Measurements from ENCODE around the gene NKIRAS1. TPM values are rescaled to one million over a fixed set of nuclear protein-coding genes. Genes with fewer than 3 reads are reported as not detected.
A peak's percentile ranks its signal among the peaks of the same experiment; 100 is the strongest.

Gene NKIRAS1
- total RNA-seq, 4 donors from 2014 or later: 6.7 to 9.5 (median 9.0) TPM

DNA sequence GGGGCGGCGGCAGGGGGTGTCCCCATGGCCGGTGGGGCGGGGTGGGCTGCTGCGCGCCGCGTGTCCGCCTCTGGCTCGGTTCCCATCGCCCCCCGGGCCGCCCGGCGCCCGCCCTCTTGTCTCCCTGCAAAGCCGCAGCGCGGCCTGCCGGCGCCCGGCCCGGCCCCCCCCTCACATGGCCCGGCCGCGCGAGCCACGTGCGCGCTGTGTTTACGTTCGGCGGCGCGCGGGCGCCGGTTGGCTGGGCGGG is 28.8 kb upstream of the NKIRAS1 start:
- Histone ChIP-seq H3K4me3 (peak overlapping the region; percentile 88), H3K27me3 (no peaks in the 10 kb centered on the region), H3K4me1 (peaks cover 42% of the 10 kb centered on the region), H3K27ac (peak overlapping the region; percentile 100), H3K36me3 (no peaks in the 10 kb centered on the region), H3K9me3 (no peaks in the 10 kb centered on the region)
- no CpG with 5 or more reads among the region's 39 CpGs for WGBS
- DNase-seq (ENCODE audit: low spot score in 2 of 2): no peak
- TF ChIP-seq, protein P1, sequence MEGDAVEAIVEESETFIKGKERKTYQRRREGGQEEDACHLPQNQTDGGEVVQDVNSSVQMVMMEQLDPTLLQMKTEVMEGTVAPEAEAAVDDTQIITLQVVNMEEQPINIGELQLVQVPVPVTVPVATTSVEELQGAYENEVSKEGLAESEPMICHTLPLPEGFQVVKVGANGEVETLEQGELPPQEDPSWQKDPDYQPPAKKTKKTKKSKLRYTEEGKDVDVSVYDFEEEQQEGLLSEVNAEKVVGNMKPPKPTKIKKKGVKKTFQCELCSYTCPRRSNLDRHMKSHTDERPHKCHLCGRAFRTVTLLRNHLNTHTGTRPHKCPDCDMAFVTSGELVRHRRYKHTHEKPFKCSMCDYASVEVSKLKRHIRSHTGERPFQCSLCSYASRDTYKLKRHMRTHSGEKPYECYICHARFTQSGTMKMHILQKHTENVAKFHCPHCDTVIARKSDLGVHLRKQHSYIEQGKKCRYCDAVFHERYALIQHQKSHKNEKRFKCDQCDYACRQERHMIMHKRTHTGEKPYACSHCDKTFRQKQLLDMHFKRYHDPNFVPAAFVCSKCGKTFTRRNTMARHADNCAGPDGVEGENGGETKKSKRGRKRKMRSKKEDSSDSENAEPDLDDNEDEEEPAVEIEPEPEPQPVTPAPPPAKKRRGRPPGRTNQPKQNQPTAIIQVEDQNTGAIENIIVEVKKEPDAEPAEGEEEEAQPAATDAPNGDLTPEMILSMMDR (IDR thresholded peaks at IDR 0.05): no peak
- no peak for TF ChIP-seq POLR2A (IDR thresholded peaks at IDR 0.05)
- TF ChIP-seq EP300 (IDR thresholded peaks at IDR 0.05): peak; percentile 12
- TF ChIP-seq POLR2AphosphoS5 (IDR thresholded peaks at IDR 0.05): peak in 2 of 3 donors; percentile 34 to 62

DNA sequence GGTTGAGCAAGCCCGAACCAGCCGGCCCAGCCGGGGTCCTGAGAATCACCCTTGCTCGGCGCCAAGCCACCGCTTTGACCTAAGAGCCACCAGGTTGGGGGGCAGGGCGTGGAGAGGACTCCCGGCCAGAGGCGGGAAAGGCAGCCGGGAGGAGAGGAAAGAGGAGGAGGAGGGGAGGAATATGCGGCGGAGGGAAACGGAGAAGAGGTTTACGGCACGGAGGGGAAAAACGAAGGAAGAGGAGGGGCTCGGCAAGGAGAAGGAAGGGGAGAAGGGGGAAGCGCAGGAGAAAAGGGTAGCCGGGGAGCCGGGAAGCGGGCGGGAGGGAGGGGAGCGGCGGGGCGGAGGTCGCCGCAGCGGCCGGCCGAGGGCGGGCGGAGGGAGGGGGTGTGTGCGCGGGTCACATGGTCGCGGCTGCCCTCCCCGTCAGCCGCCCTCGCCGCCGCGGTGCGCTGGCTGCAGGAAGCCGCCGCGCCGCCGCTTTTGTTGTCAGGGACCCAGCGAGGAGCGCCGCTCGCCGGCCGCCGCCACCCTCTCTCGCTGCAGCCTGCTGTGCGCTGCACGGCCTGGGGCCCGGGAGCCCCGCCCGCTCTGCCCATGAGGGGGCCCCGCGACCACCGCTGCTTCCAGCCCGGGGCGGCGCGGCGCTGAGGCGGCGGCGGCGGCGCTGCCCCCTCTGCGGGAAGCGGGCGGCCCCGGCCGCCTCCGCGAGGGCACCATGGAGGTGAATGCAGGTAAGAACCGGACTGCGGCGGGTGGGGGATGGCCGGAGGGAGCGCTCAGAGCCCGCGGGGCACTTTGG is 28.3 kb upstream of the NKIRAS1 start, which contains the start of gene NR1D2:
TSS of gene NR1D2 (plus strand) at position 426 of the 802 bp plus-strand sequence. CDS start at position 719, 293 bp downstream.
- no peak for TF ChIP-seq EP300 (IDR thresholded peaks at IDR 0.05)
- peak in 1 of 3 donors; percentile 57 for TF ChIP-seq POLR2AphosphoS5 (IDR thresholded peaks at IDR 0.05)
- TF ChIP-seq, protein P1 (IDR thresholded peaks at IDR 0.05): no peak
- TF ChIP-seq POLR2A (IDR thresholded peaks at IDR 0.05): peak; percentile 85 to 90
- H3K27ac ChIP-seq: peak within 1 kb of the TSS; percentile 100
- WGBS: under 1% methylated on average over 42 of the region's 88 CpGs
- peaks cover 37% of the 10 kb centered on the region for H3K4me1 ChIP-seq
- peak; percentile 87 to 90 for DNase-seq (ENCODE audit: low spot score in 2 of 2)
- H3K36me3 ChIP-seq: no peaks in the 10 kb centered on the region
- no peaks in the 10 kb centered on the region for H3K9me3 ChIP-seq
- H3K4me3 ChIP-seq: peak within 1 kb of the TSS; percentile 88
- H3K27me3 ChIP-seq: no peaks in the 10 kb centered on the region

DNA sequence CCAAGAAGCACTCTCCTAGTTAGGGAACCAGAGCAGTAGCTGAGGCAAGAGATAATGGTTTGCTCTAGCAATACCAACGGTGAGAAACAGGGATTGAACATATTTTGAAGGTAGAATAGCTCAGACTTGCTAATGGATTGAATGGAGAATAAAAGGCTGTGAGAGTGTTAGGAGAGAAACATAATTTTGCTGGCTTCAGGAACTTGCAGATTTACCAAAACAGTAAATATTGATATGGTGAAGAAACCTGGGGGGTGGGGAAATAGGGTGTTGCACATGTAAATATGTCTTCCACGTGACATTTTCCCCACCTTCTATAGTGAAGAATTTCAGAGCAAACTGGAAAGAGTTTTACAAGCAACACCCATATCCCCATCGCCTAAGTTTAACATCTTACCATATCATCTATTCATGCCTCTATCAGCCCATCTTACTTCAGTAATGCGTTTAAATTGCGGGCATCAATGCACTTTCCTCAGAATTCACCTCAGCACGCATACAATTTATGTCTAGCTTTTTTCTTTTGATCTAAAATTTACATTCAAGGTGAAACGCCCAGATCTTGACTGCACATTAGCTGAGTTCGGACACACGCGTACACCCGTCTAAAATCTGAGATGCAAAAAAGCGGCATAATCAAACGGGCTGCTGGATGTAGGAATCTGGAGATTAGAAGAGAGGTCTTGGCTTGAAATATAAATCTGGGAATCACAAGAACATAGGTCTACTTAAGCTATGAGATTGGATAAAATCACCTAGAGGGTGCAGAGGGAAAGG is 27.4 kb upstream of the NKIRAS1 start:
- no peak for TF ChIP-seq POLR2A (IDR thresholded peaks at IDR 0.05)
- no peak for TF ChIP-seq POLR2AphosphoS5 (IDR thresholded peaks at IDR 0.05)
- TF ChIP-seq EP300 (IDR thresholded peaks at IDR 0.05): no peak
- TF ChIP-seq, protein P1 (IDR thresholded peaks at IDR 0.05): no peak
- H3K27me3 ChIP-seq: no peaks in the 10 kb centered on the region
- peaks cover 29% of the 10 kb centered on the region for H3K4me1 ChIP-seq
- 8% methylated on average over 13 of the region's 13 CpGs for WGBS
- peak overlapping the region; percentile 100 for H3K27ac ChIP-seq
- H3K36me3 ChIP-seq: no peaks in the 10 kb centered on the region
- peak overlapping the region; percentile 88 for H3K4me3 ChIP-seq
- no peak for DNase-seq (ENCODE audit: low spot score in 2 of 2)
- H3K9me3 ChIP-seq: no peaks in the 10 kb centered on the region

DNA sequence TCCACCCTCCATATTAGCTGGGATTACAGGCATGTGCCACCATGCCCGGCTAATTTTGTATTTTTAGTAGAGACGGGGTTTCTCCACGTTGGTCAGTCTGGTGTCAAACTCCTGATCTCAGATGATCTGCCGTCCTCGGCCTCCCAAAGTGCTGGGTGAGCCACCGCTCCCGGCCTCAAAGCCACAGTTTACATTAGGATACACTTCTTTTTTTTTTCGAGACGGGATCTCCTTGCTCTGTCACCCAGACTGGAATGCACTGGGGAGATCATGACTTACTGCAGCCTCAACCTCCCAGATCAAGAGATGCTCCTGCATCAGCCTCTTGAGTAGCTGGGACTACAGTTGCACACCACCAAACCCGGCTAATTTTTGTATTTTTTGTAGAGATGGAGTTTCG is 25.8 kb upstream of the NKIRAS1 start:
- Histone ChIP-seq H3K27me3 (no peaks in the 10 kb centered on the region), H3K9me3 (no peaks in the 10 kb centered on the region), H3K27ac (no peak overlapping the region), H3K36me3 (no peaks in the 10 kb centered on the region), H3K4me3 (no peak overlapping the region), H3K4me1 (peaks cover 21% of the 10 kb centered on the region)
- no peak for DNase-seq (ENCODE audit: low spot score in 2 of 2)
- TF ChIP-seq POLR2AphosphoS5 (IDR thresholded peaks at IDR 0.05) (no peak), EP300 (IDR thresholded peaks at IDR 0.05) (no peak), POLR2A (IDR thresholded peaks at IDR 0.05) (no peak)
- TF ChIP-seq, protein P1 (IDR thresholded peaks at IDR 0.05): no peak
- 95% methylated on average over 11 of the region's 11 CpGs for WGBS

DNA sequence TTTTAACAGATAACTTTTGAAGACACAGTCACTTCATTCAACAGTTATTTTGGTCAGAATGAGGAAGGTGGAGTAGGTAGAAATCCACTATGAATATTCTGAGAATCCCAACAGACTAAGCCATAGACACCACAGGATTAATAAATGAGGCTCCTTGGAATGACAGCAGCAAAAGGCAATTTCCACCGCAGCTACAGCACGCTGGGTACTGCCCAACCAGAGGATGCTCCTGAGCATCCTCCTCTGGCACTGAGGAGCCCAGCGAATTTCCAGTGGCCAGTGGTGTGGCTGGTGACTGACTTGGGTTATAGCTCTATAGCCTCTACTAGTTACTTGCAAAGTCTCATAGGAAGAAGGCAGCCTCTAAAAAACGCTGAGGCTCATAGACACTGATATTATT is 24.6 kb upstream of the NKIRAS1 start:
- no peaks in the 10 kb centered on the region for H3K27me3 ChIP-seq
- 94% methylated on average over 4 of the region's 4 CpGs for WGBS
- H3K9me3 ChIP-seq: no peaks in the 10 kb centered on the region
- no peak overlapping the region for H3K27ac ChIP-seq
- DNase-seq (ENCODE audit: low spot score in 2 of 2): no peak
- no peaks in the 10 kb centered on the region for H3K36me3 ChIP-seq
- peaks cover 10% of the 10 kb centered on the region for H3K4me1 ChIP-seq
- no peak for TF ChIP-seq POLR2A (IDR thresholded peaks at IDR 0.05)
- TF ChIP-seq POLR2AphosphoS5 (IDR thresholded peaks at IDR 0.05): no peak
- no peak for TF ChIP-seq EP300 (IDR thresholded peaks at IDR 0.05)
- TF ChIP-seq, protein P1 (IDR thresholded peaks at IDR 0.05): no peak
- H3K4me3 ChIP-seq: no peak overlapping the region

All from suprapubic skin (tissue), 4 donors.